HG02981 (cell line): Measurements from ENCODE around the gene KRTAP10-5.
"Not testable (repeated sequence)": the region's sequence is repeated elsewhere in the genome, so short reads cannot be mapped to it uniquely, and the experiment has no call there.

ENCODE experiments used
- ATAC-seq: cut with Tn5 transposase; IDR thresholded peaks from one replicate; pipeline ENCODE4 v1.9.1; 2021; ENCODE audit warnings: mild to moderate bottlenecking, moderate library complexity; ENCODE audit not compliant: unreplicated experiment

The KRTAP10-5 gene

GRCh38 chr21:44591801-44592130 is 11.4 kb upstream of the KRTAP10-5 start:
- ATAC-seq, result not testable (repeated sequence)

GRCh38 chr21:44590897-44591800 is 10.7 kb upstream of the KRTAP10-5 start:
- not testable (repeated sequence) for ATAC-seq

GRCh38 chr21:44590311-44590721 is 9.9 kb upstream of the KRTAP10-5 start:
- no peak for ATAC-seq

GRCh38 chr21:44589586-44590305 is 9.3 kb upstream of the KRTAP10-5 start:
- no peak for ATAC-seq

- ATAC-seq, result no peak
Measured at GRCh38 chr21:44589094-44589493, 8.7 kb upstream of the KRTAP10-5 start.

GRCh38 chr21:44585892-44586291 is 5.5 kb upstream of the KRTAP10-5 start:
- no peak for ATAC-seq

GRCh38 chr21:44583800-44584147 is 3.4 kb upstream of the KRTAP10-5 start:
- no peak for ATAC-seq

- no peak for ATAC-seq
Measured at GRCh38 chr21:44583089-44583799, 2.8 kb upstream of the KRTAP10-5 start.

- no peak for ATAC-seq
Measured at GRCh38 chr21:44582055-44582454, 1.7 kb upstream of the KRTAP10-5 start.

- no peak for ATAC-seq
Measured at GRCh38 chr21:44581158-44581557, 754 bp upstream of the KRTAP10-5 start.

GRCh38 chr21:44579833-44580144 is 615 bp downstream of the KRTAP10-5 start:
- ATAC-seq, result no peak

- ATAC-seq, result no peak
Measured at GRCh38 chr21:44579056-44579832, 1.2 kb downstream of the KRTAP10-5 start.

- ATAC-seq, result no peak
Measured at GRCh38 chr21:44578371-44579055, 1.9 kb downstream of the KRTAP10-5 start.

- no peak for ATAC-seq
Measured at GRCh38 chr21:44576025-44576420, 4.4 kb downstream of the KRTAP10-5 start.

- no peak for ATAC-seq
Measured at GRCh38 chr21:44575307-44576024, 4.9 kb downstream of the KRTAP10-5 start.

GRCh38 chr21:44574457-44575306 is 5.7 kb downstream of the KRTAP10-5 start:
- no peak for ATAC-seq

- not testable (repeated sequence) for ATAC-seq
Measured at GRCh38 chr21:44573630-44574456, 6.6 kb downstream of the KRTAP10-5 start, which contains the start of gene KRTAP10-4. Gene KRTAP10-4, plus strand, starts transcription at chr21:44573729. Its CDS starts 30 bp downstream, at chr21:44573759.
